Measurements from ENCODE around the gene MYT1.

DNA sequence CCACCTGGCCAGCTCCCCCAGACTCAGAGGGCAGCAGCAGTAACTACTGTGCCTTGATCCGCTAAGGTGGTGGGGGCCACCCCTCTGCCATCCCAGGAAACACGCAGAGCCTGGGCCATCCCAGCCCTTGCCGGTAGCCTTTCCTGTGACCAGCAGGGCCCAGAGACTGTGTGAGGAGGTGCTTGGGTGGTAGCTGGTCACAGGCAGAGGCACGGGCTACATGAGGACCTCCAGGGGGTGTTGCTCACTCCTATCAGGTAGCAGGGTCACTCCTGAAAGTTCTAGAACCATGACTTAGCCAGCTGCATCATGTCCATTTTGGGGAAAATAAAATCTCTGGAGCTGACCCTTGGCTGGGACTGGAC is 114.0 kb downstream of the MYT1 start:
- no peak for TF ChIP-seq CTCF (conservative IDR thresholded peaks at IDR 0.05 in 1 of 2, IDR thresholded peaks at IDR 0.05 in 1 of 2; ENCODE audit: low read depth in 1 of 2, low read length in 2 of 2)
- TF ChIP-seq EZH2 (IDR thresholded peaks at IDR 0.05; ENCODE audit: low read length, missing control alignments) = no peak
